Measurements from ENCODE around the gene PLEKHA4.
"Not testable (repeated sequence)": the region's sequence is repeated elsewhere in the genome, so short reads cannot be mapped to it uniquely, and the experiment has no call there.

Gene PLEKHA4

GRCh38 chr19:48861313-48861712, 7.1 kb downstream of the PLEKHA4 start:
- DNase-seq = no peak

GRCh38 chr19:48859711-48860572, 8.5 kb downstream of the PLEKHA4 start:
- no peak for DNase-seq

- DNase-seq = no peak
These were observed 9.3 kb downstream of the PLEKHA4 start for GRCh38 chr19:48858984-48859710.

- DNase-seq = no peak
These were observed 11.5 kb downstream of the PLEKHA4 start for GRCh38 chr19:48856921-48857320.

- no peak for DNase-seq
These were observed 14.3 kb downstream of the PLEKHA4 start for GRCh38 chr19:48854103-48854502.

GRCh38 chr19:48853483-48853882, 14.9 kb downstream of the PLEKHA4 start:
- no peak for DNase-seq

GRCh38 chr19:48852292-48852691, 16.1 kb downstream of the PLEKHA4 start:
- DNase-seq = no peak

- DNase-seq = not testable (repeated sequence)
These were observed 21.8 kb downstream of the PLEKHA4 start for GRCh38 chr19:48846659-48847058.

- DNase-seq = no peak
These were observed 23.0 kb downstream of the PLEKHA4 start for GRCh38 chr19:48845384-48845783.

GRCh38 chr19:48844472-48844871, 23.9 kb downstream of the PLEKHA4 start:
- DNase-seq = no peak

GRCh38 chr19:48842789-48843162, 25.6 kb downstream of the PLEKHA4 start:
- DNase-seq = peak; percentile 15

GRCh38 chr19:48841571-48841970, 26.8 kb downstream of the PLEKHA4 start:
- DNase-seq = no peak

- no peak for DNase-seq
These were observed 27.4 kb downstream of the PLEKHA4 start for GRCh38 chr19:48841047-48841446.

- no peak for DNase-seq
These were observed 30.7 kb downstream of the PLEKHA4 start for GRCh38 chr19:48837687-48838086.

- DNase-seq = peak; percentile 48
These were observed 31.3 kb downstream of the PLEKHA4 start for GRCh38 chr19:48837051-48837524.

GRCh38 chr19:48836089-48837017, 32.1 kb downstream of the PLEKHA4 start, which contains the start of gene HSD17B14:
Gene HSD17B14, minus strand, starts transcription at chr19:48836491. Its CDS starts 80 bp downstream, at chr19:48836411.
- DNase-seq = no peak

GRCh38 chr19:48835734-48836088, 32.7 kb downstream of the PLEKHA4 start:
- DNase-seq = peak; percentile 76

- no peak for DNase-seq
These were observed 34.4 kb downstream of the PLEKHA4 start for GRCh38 chr19:48833977-48834376.

- DNase-seq = no peak
These were observed 35.4 kb downstream of the PLEKHA4 start for GRCh38 chr19:48833049-48833448.

- no peak for DNase-seq
These were observed 37.5 kb downstream of the PLEKHA4 start for GRCh38 chr19:48830965-48831364.

- no peak for DNase-seq
These were observed 38.3 kb downstream of the PLEKHA4 start for GRCh38 chr19:48830088-48830487.

- DNase-seq = no peak
These were observed 41.8 kb downstream of the PLEKHA4 start for GRCh38 chr19:48826606-48827020.

- no peak for DNase-seq
These were observed 45.9 kb downstream of the PLEKHA4 start for GRCh38 chr19:48822514-48822913.
